Adrenal gland (tissue), 12 donors: Measurements from ENCODE around the gene VTA1. TPM values are rescaled to one million over a fixed set of nuclear protein-coding genes. Genes with fewer than 3 reads are reported as not detected.

ENCODE experiments used
- DNase-seq, 7 donors: peaks; one replicate each; pipeline ENCODE4 v3.0.0-alpha.2; 2019 to 2020
- H3K27ac ChIP-seq, 5 donors: fragments of 200-600 bp; sonication (generic) in 4 of 5; 1 replicate in 3 of 5; 2 replicates in 2 of 5; pipeline versions ENCODE4 v1.5.1 to v1.8.0; 2016 to 2020; ENCODE audit warnings: mild to moderate bottlenecking in 1 of 5
- H3K27me3 ChIP-seq: fragments of 200-600 bp; 2 replicates; pipeline ENCODE4 v1.8.0; 2021
- H3K36me3 ChIP-seq, 2 donors: fragments of 200-600 bp; replicated peaks in 1 of 2; 1 replicate in 1 of 2; 2 replicates in 1 of 2; pipeline versions ENCODE4 v1.5.1 to v1.8.0; 2018 to 2022
- H3K4me1 ChIP-seq, 2 donors: fragments of 200-600 bp; replicated peaks in 1 of 2; 1 replicate in 1 of 2; 2 replicates in 1 of 2; pipeline versions ENCODE4 v1.5.1 to v1.8.0; 2018 to 2021
- H3K4me3 ChIP-seq, 4 donors: fragments of 200-600 bp; sonication (generic) in 3 of 4; one replicate each; pipeline ENCODE4 v1.5.1; 2016 to 2018
- H3K9me3 ChIP-seq, 3 donors: fragments of 200-600 bp; sonication (generic) in 1 of 3; replicated peaks in 1 of 3; 1 replicate in 2 of 3; 2 replicates in 1 of 3; pipeline versions ENCODE4 v1.5.1 to v1.8.0; 2016 to 2021
- POLR2A ChIP-seq, 2 donors: fragments of 450-650 bp; IDR thresholded peaks; one replicate each; pipeline ENCODE4 v1.6.1; 2017; ENCODE audit warnings: antibody characterized with exemption in 2 of 2, mild to moderate bottlenecking in 2 of 2, moderate library complexity in 1 of 2
- WGBS, 4 donors: extraction: QIAGEN DNeasy Blood & Tissue Kit in 2 of 4; methylation state at CpG; one replicate each; pipeline versions ENCODE4 v1.1.5 to v1.1.7; 2013 to 2017; 5-methylcytosine and 5-hydroxymethylcytosine counted together
- intact Hi-C, 2 donors: fragments of 100-400 bp; cut with DNase I; formaldehyde crosslinking; loops; one replicate each; pipeline versions ENCODE4 v1.14.1 to v1.15.0; 2022 to 2023
- polyA plus RNA-seq, 3 donors: library from polyadenylated mRNA; stranded (reverse); fragments of 200-250 nt in 2 of 3; fragments of 350-450 nt in 1 of 3; fragmentation: Illumina TruSeq in 1 of 3; extraction: RNeasy Lipid Tissue Mini Kit (QIAGEN cat#74804) in 1 of 3; gene quantifications; one replicate each; pipeline ENCODE4 v1.2.3, GENCODE V29; 2013 to 2014
- total RNA-seq, 9 donors: library from RNA; depleted of rRNA in 4 of 9; stranded (reverse); fragments of >200 nt in 4 of 9; fragments of 120-200 nt in 1 of 9; fragmentation: NEBNext Ultra II Directional in 1 of 9; extraction: Animal tissue kit (Norgen Biotek cat#: 25700) in 1 of 9; gene quantifications; one replicate each; pipeline versions ENCODE4 v1.1.0 to v1.2.4, GENCODE V29; 2013 to 2023
- TF ChIP-seq, protein P1 (sequence below), 6 experiments: fragments of 450-650 bp in 4 of 6; fragments of 200-600 bp in 2 of 6; sonication (generic) in 1 of 6; IDR thresholded peaks; 1 replicate in 5 of 6; 2 replicates in 1 of 6; pipeline versions ENCODE4 v1.5.1 to v1.8.0; 2016 to 2021; ENCODE audit warnings: antibody characterized with exemption in 6 of 6, mild to moderate bottlenecking in 2 of 6, moderate library complexity in 1 of 6
- donor health status: healthy with polysubstance abuse.
- donor health status: Bipolar disorder and iron deficiency.
- donor health status: DM: yes; HTN: yes; CAD: no.
- donor health status: DM: no; HTN: no; CAD: no.
- donor health status: DM: no; HTN: no; CAD: no.
- donor health status: DM: yes; HTN: yes; CAD: no.

Gene VTA1
- total and polyA plus RNA-seq, 12 donors = 9.7 to 73.9 (median 33.9) TPM

DNA sequence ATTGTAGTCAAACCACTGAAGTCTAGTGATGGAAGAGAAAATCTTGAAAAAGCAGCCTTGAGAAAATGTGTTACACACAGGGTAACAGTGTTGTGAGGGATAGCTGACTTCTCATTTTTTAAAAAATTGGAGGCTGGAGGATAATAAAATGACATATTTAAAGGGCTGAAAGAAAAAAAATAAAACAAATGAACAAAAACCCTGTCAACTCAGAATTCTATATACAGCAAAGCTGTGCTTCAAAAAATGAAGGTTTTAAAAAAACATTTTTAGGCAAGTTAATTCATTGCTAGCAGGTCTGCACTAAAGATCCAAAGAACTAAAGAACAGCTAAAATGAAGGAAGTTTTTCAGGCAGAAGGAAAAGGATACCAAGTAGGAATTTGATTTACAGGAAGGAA lies 31.1 kb downstream of the VTA1 start:
- H3K36me3 ChIP-seq = no peaks in the 10 kb centered on the region
- no peak for DNase-seq
- no peaks in the 10 kb centered on the region for H3K27me3 ChIP-seq
- H3K27ac ChIP-seq = no peak overlapping the region
- peaks cover 0 to 6% (median 0%) of the 10 kb centered on the region in 3 donors for H3K9me3 ChIP-seq
- H3K4me1 ChIP-seq = peaks cover 0 to under 1% of the 10 kb centered on the region in 2 donors
- no peak overlapping the region for H3K4me3 ChIP-seq
- TF ChIP-seq, protein P1, sequence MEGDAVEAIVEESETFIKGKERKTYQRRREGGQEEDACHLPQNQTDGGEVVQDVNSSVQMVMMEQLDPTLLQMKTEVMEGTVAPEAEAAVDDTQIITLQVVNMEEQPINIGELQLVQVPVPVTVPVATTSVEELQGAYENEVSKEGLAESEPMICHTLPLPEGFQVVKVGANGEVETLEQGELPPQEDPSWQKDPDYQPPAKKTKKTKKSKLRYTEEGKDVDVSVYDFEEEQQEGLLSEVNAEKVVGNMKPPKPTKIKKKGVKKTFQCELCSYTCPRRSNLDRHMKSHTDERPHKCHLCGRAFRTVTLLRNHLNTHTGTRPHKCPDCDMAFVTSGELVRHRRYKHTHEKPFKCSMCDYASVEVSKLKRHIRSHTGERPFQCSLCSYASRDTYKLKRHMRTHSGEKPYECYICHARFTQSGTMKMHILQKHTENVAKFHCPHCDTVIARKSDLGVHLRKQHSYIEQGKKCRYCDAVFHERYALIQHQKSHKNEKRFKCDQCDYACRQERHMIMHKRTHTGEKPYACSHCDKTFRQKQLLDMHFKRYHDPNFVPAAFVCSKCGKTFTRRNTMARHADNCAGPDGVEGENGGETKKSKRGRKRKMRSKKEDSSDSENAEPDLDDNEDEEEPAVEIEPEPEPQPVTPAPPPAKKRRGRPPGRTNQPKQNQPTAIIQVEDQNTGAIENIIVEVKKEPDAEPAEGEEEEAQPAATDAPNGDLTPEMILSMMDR (IDR thresholded peaks at IDR 0.05) = no peak
- intact Hi-C loops = no loop called here

GRCh38 chr6:142182004-142182403 lies 34.9 kb downstream of the VTA1 start:
- no peaks in the 10 kb centered on the region for H3K27me3 ChIP-seq
- no peak for DNase-seq
- no peaks in the 10 kb centered on the region for H3K36me3 ChIP-seq
- intact Hi-C loops = no loop called here
- no peak overlapping the region for H3K4me3 ChIP-seq
- H3K27ac ChIP-seq = no peak overlapping the region
- H3K4me1 ChIP-seq = peaks cover 2 to 12% of the 10 kb centered on the region in 2 donors
- TF ChIP-seq POLR2A (IDR thresholded peaks at IDR 0.05) = no peak
- TF ChIP-seq, protein P1 (IDR thresholded peaks at IDR 0.05) = no peak
- H3K9me3 ChIP-seq = peaks cover 0 to 6% (median 0%) of the 10 kb centered on the region in 3 donors

GRCh38 chr6:142183351-142183750 lies 36.3 kb downstream of the VTA1 start:
- WGBS, 4 donors = 92 to 100% (median 97%) methylated on average over 1 of the region's 1 CpG
- intact Hi-C loops = no loop called here

DNA sequence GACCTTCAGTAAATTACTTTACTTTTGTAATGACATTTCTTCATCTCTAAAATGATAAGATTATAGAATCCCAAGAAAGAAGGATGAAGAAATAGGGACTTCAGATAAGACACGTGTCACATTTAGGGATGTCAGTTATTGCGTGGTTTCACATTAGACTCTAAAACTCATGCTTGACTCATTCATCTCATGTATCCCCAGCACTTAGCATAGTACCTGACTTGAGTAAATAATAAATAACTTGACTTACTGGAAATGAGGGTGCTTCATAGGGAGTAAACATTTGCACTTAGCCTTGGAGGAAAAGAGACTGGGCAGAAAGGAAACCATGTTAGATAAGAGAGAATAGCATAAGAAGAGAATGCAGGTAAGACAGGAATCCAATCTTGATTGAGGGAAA lies 37.2 kb downstream of the VTA1 start:
- Histone ChIP-seq H3K27ac (no peak overlapping the region), H3K27me3 (no peaks in the 10 kb centered on the region), H3K36me3 (no peaks in the 10 kb centered on the region), H3K9me3 (no peaks in the 10 kb centered on the region), H3K4me1 (peaks cover 7 to 18% of the 10 kb centered on the region in 2 donors), H3K4me3 (no peak overlapping the region)
- intact Hi-C loops = no loop called here
- 66 to 84% (median 83%) methylated on average over 2 of the region's 2 CpGs for WGBS, 4 donors
- TF ChIP-seq POLR2A (IDR thresholded peaks at IDR 0.05) = no peak
- TF ChIP-seq, protein P1 (IDR thresholded peaks at IDR 0.05) = no peak
- DNase-seq = no peak

More at GRCh38 chr6:142183351-142183750, 36.3 kb downstream of the VTA1 start:
- TF ChIP-seq, protein P1 (IDR thresholded peaks at IDR 0.05) = no peak
- no peak for TF ChIP-seq POLR2A (IDR thresholded peaks at IDR 0.05)
- Histone ChIP-seq H3K36me3 (no peaks in the 10 kb centered on the region), H3K4me3 (no peak overlapping the region), H3K27ac (no peak overlapping the region), H3K27me3 (no peaks in the 10 kb centered on the region), H3K9me3 (peaks cover 0 to 2% (median 0%) of the 10 kb centered on the region in 3 donors), H3K4me1 (peaks cover 7 to 18% of the 10 kb centered on the region in 2 donors)
- no peak for DNase-seq
